ENCODE results near the gene NAV2.

DNA sequence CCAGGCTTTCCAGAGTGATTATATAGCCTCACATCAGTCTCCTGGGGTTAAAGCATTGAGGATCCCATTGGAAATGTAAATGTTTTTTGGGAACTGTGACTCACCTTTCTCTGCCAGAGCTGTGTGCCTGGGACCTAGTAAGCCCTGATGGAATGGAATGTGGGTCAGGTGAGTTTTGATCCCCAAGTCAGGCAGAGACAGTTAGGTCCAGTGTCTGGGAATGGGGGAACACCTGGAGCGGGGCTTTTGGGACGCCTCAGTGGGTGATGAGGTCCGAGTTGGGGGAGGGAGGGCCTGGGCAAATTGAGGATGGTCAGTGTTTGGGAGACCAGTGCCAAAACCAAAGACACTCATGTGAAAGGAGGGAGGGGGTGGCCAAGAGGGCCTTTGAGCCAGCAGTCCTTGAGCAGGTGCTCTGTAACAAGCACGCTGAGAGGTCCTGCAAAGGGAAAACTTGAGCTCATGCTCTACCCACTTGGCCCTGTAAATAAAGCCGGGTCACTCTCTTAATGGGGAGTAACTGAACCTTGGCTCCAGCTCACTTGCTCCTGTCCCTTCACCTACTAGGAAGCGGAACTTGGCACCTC is 104.7 kb downstream of the NAV2 start:
- TF ChIP-seq POLR2A (IDR thresholded peaks at IDR 0.05; ENCODE audit: low read length), result no peak
- TF ChIP-seq GATA1 (IDR thresholded peaks at IDR 0.05; ENCODE audit: low read depth, low read length), result no peak

All from erythroblast (primary cell).